NT2/D1 (cell line): Measurements from ENCODE around the gene SLC16A10.

ENCODE experiments used
- DNase-seq: peaks from one replicate; pipeline ENCODE4 v3.0.0-alpha.2; 2011; ENCODE audit warnings: low read depth, low spot score
- H3K27me3 ChIP-seq: 2 replicates; pipeline ENCODE4 v1.6.0; 2011; ENCODE audit warnings: mild to moderate bottlenecking; ENCODE audit not compliant: insufficient read length, insufficient read depth
- H3K36me3 ChIP-seq: 2 replicates; pipeline ENCODE4 v1.6.1; 2011; ENCODE audit warnings: mild to moderate bottlenecking, low read length, mixed read lengths; ENCODE audit not compliant: insufficient read depth, insufficient read length
- H3K4me1 ChIP-seq: 2 replicates; pipeline ENCODE4 v1.5.1; 2011; ENCODE audit not compliant: insufficient read depth, insufficient read length
- H3K4me3 ChIP-seq: 2 replicates; pipeline ENCODE4 v1.5.1; 2011; ENCODE audit warnings: low read depth; ENCODE audit not compliant: insufficient read length
- H3K9ac ChIP-seq: 2 replicates; pipeline ENCODE4 v1.6.0; 2011; ENCODE audit warnings: low read depth; ENCODE audit not compliant: insufficient read length
- H3K9me3 ChIP-seq: 2 replicates; pipeline ENCODE4 v1.5.1; 2011; ENCODE audit warnings: mild to moderate bottlenecking, low read length; ENCODE audit not compliant: insufficient read depth
- SUZ12 ChIP-seq: IDR thresholded peaks from 2 replicates; pipeline ENCODE4 v1.6.1; 2011; ENCODE audit not compliant: insufficient read length, insufficient read depth; ENCODE audit errors: extremely low read depth
- YY1 ChIP-seq: IDR thresholded peaks from 2 replicates; pipeline ENCODE4 v1.6.1; 2011; ENCODE audit not compliant: insufficient read length, insufficient read depth
- ZNF274 ChIP-seq: IDR thresholded peaks from 2 replicates; pipeline ENCODE4 v1.6.1; 2011; ENCODE audit warnings: mild to moderate bottlenecking, low read depth, low read length

The SLC16A10 gene

GRCh38 chr6:111204305-111204704, 117.0 kb downstream of the SLC16A10 start:
- Histone ChIP-seq H3K9ac (no peak overlapping the region), H3K36me3 (no peaks in the 10 kb centered on the region)
- no peak for DNase-seq

GRCh38 chr6:111204881-111205280, 117.6 kb downstream of the SLC16A10 start:
- no peak for DNase-seq
- no peak overlapping the region for H3K9ac ChIP-seq
- no peak for TF ChIP-seq SUZ12
- TF ChIP-seq YY1: no peak
- TF ChIP-seq ZNF274: no peak
- no peaks in the 10 kb centered on the region for H3K9me3 ChIP-seq
- no peaks in the 10 kb centered on the region for H3K36me3 ChIP-seq
- H3K27me3 ChIP-seq: no peaks in the 10 kb centered on the region
- H3K4me3 ChIP-seq: no peak overlapping the region
- no peaks in the 10 kb centered on the region for H3K4me1 ChIP-seq

More at GRCh38 chr6:111204305-111204704, 117.0 kb downstream of the SLC16A10 start:
- no peaks in the 10 kb centered on the region for H3K27me3 ChIP-seq
- H3K4me1 ChIP-seq: no peaks in the 10 kb centered on the region
- no peaks in the 10 kb centered on the region for H3K9me3 ChIP-seq
- TF ChIP-seq YY1: no peak
- no peak for TF ChIP-seq ZNF274
- TF ChIP-seq SUZ12: no peak
- H3K4me3 ChIP-seq: no peak overlapping the region

- Histone ChIP-seq H3K4me1 (no peaks in the 10 kb centered on the region), H3K36me3 (no peaks in the 10 kb centered on the region), H3K27me3 (no peaks in the 10 kb centered on the region), H3K9me3 (no peaks in the 10 kb centered on the region), H3K9ac (no peak overlapping the region), H3K4me3 (no peak overlapping the region)
- TF ChIP-seq SUZ12 (no peak), ZNF274 (no peak), YY1 (no peak)
- DNase-seq: no peak
These were observed 118.2 kb downstream of the SLC16A10 start for GRCh38 chr6:111205502-111205901.

GRCh38 chr6:111207141-111207858, 120.0 kb downstream of the SLC16A10 start:
- H3K36me3 ChIP-seq: no peaks in the 10 kb centered on the region
- no peak for DNase-seq
- TF ChIP-seq YY1 (no peak), SUZ12 (no peak), ZNF274 (no peak)

GRCh38 chr6:111208933-111209332, 121.6 kb downstream of the SLC16A10 start:
- Histone ChIP-seq H3K36me3 (no peaks in the 10 kb centered on the region), H3K9ac (no peak overlapping the region), H3K4me3 (no peak overlapping the region), H3K27me3 (no peaks in the 10 kb centered on the region), H3K9me3 (no peaks in the 10 kb centered on the region), H3K4me1 (no peaks in the 10 kb centered on the region)
- no peak for DNase-seq
- TF ChIP-seq SUZ12 (no peak), ZNF274 (no peak), YY1 (no peak)

More at GRCh38 chr6:111207141-111207858, 120.0 kb downstream of the SLC16A10 start:
- no peaks in the 10 kb centered on the region for H3K27me3 ChIP-seq
- no peaks in the 10 kb centered on the region for H3K9me3 ChIP-seq
- H3K9ac ChIP-seq: no peak overlapping the region
- H3K4me1 ChIP-seq: no peaks in the 10 kb centered on the region
- no peak overlapping the region for H3K4me3 ChIP-seq

- H3K27me3 ChIP-seq: no peaks in the 10 kb centered on the region
- no peaks in the 10 kb centered on the region for H3K36me3 ChIP-seq
- TF ChIP-seq SUZ12 (no peak), ZNF274 (no peak)
- peak; percentile 40 for DNase-seq
- no peak overlapping the region for H3K4me3 ChIP-seq
- H3K9me3 ChIP-seq: no peaks in the 10 kb centered on the region
- no peaks in the 10 kb centered on the region for H3K4me1 ChIP-seq
- no peak overlapping the region for H3K9ac ChIP-seq
These were observed 123.0 kb downstream of the SLC16A10 start for GRCh38 chr6:111210194-111210728.

- Histone ChIP-seq H3K36me3 (no peaks in the 10 kb centered on the region), H3K4me1 (no peaks in the 10 kb centered on the region), H3K9me3 (no peaks in the 10 kb centered on the region), H3K4me3 (no peak overlapping the region), H3K9ac (no peak overlapping the region), H3K27me3 (no peaks in the 10 kb centered on the region)
- TF ChIP-seq ZNF274: no peak
- TF ChIP-seq SUZ12: no peak
- no peak for TF ChIP-seq YY1
- DNase-seq: no peak
These were observed 124.2 kb downstream of the SLC16A10 start for GRCh38 chr6:111211411-111212030.

- Histone ChIP-seq H3K27me3 (no peaks in the 10 kb centered on the region), H3K36me3 (no peaks in the 10 kb centered on the region), H3K4me3 (no peak overlapping the region), H3K4me1 (no peaks in the 10 kb centered on the region), H3K9me3 (no peaks in the 10 kb centered on the region), H3K9ac (no peak overlapping the region)
- TF ChIP-seq YY1: no peak
- no peak for TF ChIP-seq ZNF274
- TF ChIP-seq SUZ12: no peak
- DNase-seq: no peak
These were observed 125.3 kb downstream of the SLC16A10 start for GRCh38 chr6:111212625-111213024.
